Activated CD8-positive, alpha-beta memory T cell treated with anti-CD3 and anti-CD28 coated beads for 24 hours (primary cell): ENCODE results near the gene MMADHC.
"Not testable (repeated sequence)": the region's sequence is repeated elsewhere in the genome, so short reads cannot be mapped to it uniquely, and the experiment has no call there.

Experiments used
- DNase-seq: peaks from one replicate; pipeline ENCODE4 v3.0.0-alpha.2; 2020

The MMADHC gene

GRCh38 chr2:149594411-149594810, 6.8 kb upstream of the MMADHC start:
- DNase-seq = no peak

GRCh38 chr2:149587950-149588487, 444 bp upstream of the MMADHC start:
- no peak for DNase-seq

GRCh38 chr2:149586898-149587219, 716 bp downstream of the MMADHC start:
- DNase-seq = no peak

- DNase-seq = no peak
Observed at GRCh38 chr2:149586063-149586462, 1.5 kb downstream of the MMADHC start.

- DNase-seq = no peak
Observed at GRCh38 chr2:149585166-149585885, 2.2 kb downstream of the MMADHC start.

GRCh38 chr2:149579972-149580882, 7.3 kb downstream of the MMADHC start:
- no peak for DNase-seq

GRCh38 chr2:149577269-149577668, 10.3 kb downstream of the MMADHC start:
- no peak for DNase-seq

- DNase-seq = no peak
Observed at GRCh38 chr2:149575752-149576151, 11.8 kb downstream of the MMADHC start.

GRCh38 chr2:149575277-149575676, 12.3 kb downstream of the MMADHC start:
- DNase-seq = no peak

- DNase-seq = no peak
Observed at GRCh38 chr2:149573760-149574159, 13.8 kb downstream of the MMADHC start.

- DNase-seq = no peak
Observed at GRCh38 chr2:149572102-149572953, 15.2 kb downstream of the MMADHC start.

- DNase-seq = no peak
Observed at GRCh38 chr2:149568138-149568537, 19.4 kb downstream of the MMADHC start.

- DNase-seq = no peak
Observed at GRCh38 chr2:149566652-149567051, 20.9 kb downstream of the MMADHC start.

- DNase-seq = not testable (repeated sequence)
Observed at GRCh38 chr2:149565625-149566024, 21.9 kb downstream of the MMADHC start.

- no peak for DNase-seq
Observed at GRCh38 chr2:149564983-149565382, 22.6 kb downstream of the MMADHC start.

- no peak for DNase-seq
Observed at GRCh38 chr2:149564097-149564496, 23.5 kb downstream of the MMADHC start.

- no peak for DNase-seq
Observed at GRCh38 chr2:149562324-149562723, 25.3 kb downstream of the MMADHC start.

GRCh38 chr2:149561309-149561926, 26.2 kb downstream of the MMADHC start:
- DNase-seq = no peak

GRCh38 chr2:149559341-149560068, 28.1 kb downstream of the MMADHC start:
- no peak for DNase-seq

GRCh38 chr2:149556452-149556851, 31.1 kb downstream of the MMADHC start:
- DNase-seq = no peak

GRCh38 chr2:149552830-149553229, 34.7 kb downstream of the MMADHC start:
- no peak for DNase-seq

GRCh38 chr2:149552226-149552625, 35.3 kb downstream of the MMADHC start:
- DNase-seq = no peak
